SK-N-SH treated with all-trans-retinoic acid at 6 μM for 48 hours (cell line): ENCODE results near the gene LY6G6F.
A peak's percentile ranks its signal among the peaks of the same experiment; 100 is the strongest.

ENCODE experiments used
- ATAC-seq: fragments of 200-7000 bp; cut with Tn5 transposase; 3 replicates; pipeline ENCODE4 v1.9.1; 2020; ENCODE audit warnings: mild to moderate bottlenecking, moderate library complexity
- ARNTL ChIP-seq: fragments of 450-650 bp; formaldehyde crosslinking; IDR thresholded peaks from 2 replicates; pipeline ENCODE4 v1.5.0; 2020; ENCODE audit warnings: low read depth, mild to moderate bottlenecking, moderate library complexity, borderline replicate concordance
- BACH2 ChIP-seq: fragments of 250-450 bp; sonication (Bioruptor Pico); IDR thresholded peaks from 2 replicates; pipeline ENCODE4 v1.9.0; 2021; ENCODE audit warnings: mild to moderate bottlenecking, borderline replicate concordance
- CREB5 ChIP-seq: fragments of 250-450 bp; sonication (Bioruptor Pico); IDR thresholded peaks from 2 replicates; pipeline ENCODE4 v1.5.1; 2020; ENCODE audit warnings: low read depth, mild to moderate bottlenecking, moderate library complexity
- CSDC2 ChIP-seq: fragments of 250-450 bp; sonication (Bioruptor Pico); IDR thresholded peaks from 2 replicates; pipeline ENCODE4 v1.5.0; 2020; ENCODE audit warnings: mild to moderate bottlenecking, moderate library complexity
- CSRNP3 ChIP-seq: fragments of 250-450 bp; sonication (Bioruptor Pico); IDR thresholded peaks from 2 replicates; pipeline ENCODE4 v1.5.1; 2021; ENCODE audit warnings: mild to moderate bottlenecking, moderate library complexity
- ESRRG ChIP-seq: fragments of 250-450 bp; sonication (Bioruptor Pico); IDR thresholded peaks from 2 replicates; pipeline ENCODE4 v1.6.1; 2021; ENCODE audit warnings: mild to moderate bottlenecking
- GLIS3 ChIP-seq: fragments of 250-450 bp; sonication (Bioruptor Pico); IDR thresholded peaks from 2 replicates; pipeline ENCODE4 v1.5.0; 2020; ENCODE audit warnings: mild to moderate bottlenecking, moderate library complexity
- ISL1 ChIP-seq: fragments of 250-450 bp; sonication (Bioruptor Pico); IDR thresholded peaks from 2 replicates; pipeline ENCODE4 v2.1.2; 2022; ENCODE audit warnings: mild to moderate bottlenecking, moderate library complexity
- OSR1 ChIP-seq: fragments of 250-450 bp; sonication (Bioruptor Pico); IDR thresholded peaks from 2 replicates; pipeline ENCODE4 v1.8.0; 2022; ENCODE audit warnings: moderate library complexity, mild to moderate bottlenecking, inconsistent platforms
- PATZ1 ChIP-seq: fragments of 250-450 bp; sonication (Bioruptor Pico); IDR thresholded peaks from 2 replicates; pipeline ENCODE4 v1.8.0; 2020; ENCODE audit warnings: mild to moderate bottlenecking, moderate library complexity, borderline replicate concordance
- POU6F1 ChIP-seq: fragments of 250-450 bp; sonication (Bioruptor Pico); IDR thresholded peaks from 2 replicates; pipeline ENCODE4 v1.8.0; 2021; ENCODE audit warnings: low read depth, mild to moderate bottlenecking, moderate library complexity, borderline replicate concordance
- PPARA ChIP-seq: fragments of 250-450 bp; sonication (Bioruptor Pico); IDR thresholded peaks from 2 replicates; pipeline ENCODE4 v1.5.0; 2020; ENCODE audit warnings: mild to moderate bottlenecking, borderline replicate concordance
- RARB ChIP-seq: fragments of 250-450 bp; sonication (Bioruptor Pico); IDR thresholded peaks from 2 replicates; pipeline ENCODE4 v1.8.0; 2021; ENCODE audit warnings: mild to moderate bottlenecking, moderate library complexity
- SNAI2 ChIP-seq: fragments of 250-450 bp; sonication (Bioruptor Pico); IDR thresholded peaks from 2 replicates; pipeline ENCODE4 v1.5.0; 2020; ENCODE audit warnings: mild to moderate bottlenecking, moderate library complexity
- TCF4 ChIP-seq: fragments of 250-450 bp; sonication (Bioruptor Pico); IDR thresholded peaks from 2 replicates; pipeline ENCODE4 v1.8.0; 2021; ENCODE audit warnings: mild to moderate bottlenecking, moderate library complexity, borderline replicate concordance
- TOX ChIP-seq: fragments of 250-450 bp; sonication (Bioruptor Pico); IDR thresholded peaks from 2 replicates; pipeline ENCODE4 v1.8.0; 2021; ENCODE audit warnings: mild to moderate bottlenecking, moderate library complexity, borderline replicate concordance
- TSHZ2 ChIP-seq: fragments of 250-450 bp; sonication (Bioruptor Pico); IDR thresholded peaks from 2 replicates; pipeline ENCODE4 v1.5.0; 2020; ENCODE audit warnings: mild to moderate bottlenecking, moderate library complexity
- ZFP3 ChIP-seq: fragments of 250-450 bp; sonication (Bioruptor Pico); IDR thresholded peaks from 2 replicates; pipeline ENCODE4 v1.5.0; 2020; ENCODE audit warnings: mild to moderate bottlenecking, moderate library complexity
- ZFP30 ChIP-seq: fragments of 450-650 bp; formaldehyde crosslinking; IDR thresholded peaks from 2 replicates; pipeline ENCODE4 v1.5.0; 2022; ENCODE audit warnings: mild to moderate bottlenecking, moderate library complexity
- ZNF565 ChIP-seq: fragments of 450-650 bp; formaldehyde crosslinking; conservative IDR thresholded peaks from 2 replicates; pipeline ENCODE4 v1.5.0; 2020; ENCODE audit warnings: low read depth, mild to moderate bottlenecking, moderate library complexity
- ZNF70 ChIP-seq: fragments of 450-650 bp; formaldehyde crosslinking; IDR thresholded peaks from 2 replicates; pipeline ENCODE4 v1.5.0; 2020; ENCODE audit warnings: mild to moderate bottlenecking, moderate library complexity
- ZNF8 ChIP-seq: fragments of 450-650 bp; formaldehyde crosslinking; IDR thresholded peaks from 2 replicates; pipeline ENCODE4 v1.5.0; 2020; ENCODE audit warnings: mild to moderate bottlenecking, moderate library complexity

The LY6G6F gene

GRCh38 chr6:31737315-31737990 is 30.8 kb downstream of the LY6G6F start (continued):
- TF ChIP-seq PATZ1 (CRISPR knock-in tag), result no peak
- TF ChIP-seq ZNF70, result no peak
- TF ChIP-seq ZNF565 (CRISPR knock-in tag), result no peak
- TF ChIP-seq ZFP3 (CRISPR knock-in tag), result no peak

- no peak for TF ChIP-seq ZFP30 (CRISPR knock-in tag)
- TF ChIP-seq CREB5 (CRISPR knock-in tag), result no peak
- no peak for TF ChIP-seq ISL1 (CRISPR knock-in tag)
- TF ChIP-seq CSDC2 (CRISPR knock-in tag), result no peak
- TF ChIP-seq TCF4 (CRISPR knock-in tag), result no peak
- no peak for TF ChIP-seq TOX (CRISPR knock-in tag)
- TF ChIP-seq RARB (CRISPR knock-in tag), result no peak
- TF ChIP-seq PATZ1 (CRISPR knock-in tag), result no peak
- no peak for TF ChIP-seq ESRRG (CRISPR knock-in tag)
- no peak for TF ChIP-seq PPARA (CRISPR knock-in tag)
- no peak for TF ChIP-seq TSHZ2 (CRISPR knock-in tag)
- no peak for TF ChIP-seq OSR1
- no peak for TF ChIP-seq POU6F1 (CRISPR knock-in tag)
- no peak for TF ChIP-seq GLIS3 (CRISPR knock-in tag)
- ATAC-seq, result peak; percentile 29
These were observed 31.6 kb downstream of the LY6G6F start for GRCh38 chr6:31737991-31738979.

- peak; percentile 90 for ATAC-seq
- TF ChIP-seq POU6F1 (CRISPR knock-in tag), result no peak
- TF ChIP-seq BACH2 (CRISPR knock-in tag), result no peak
- no peak for TF ChIP-seq OSR1
- no peak for TF ChIP-seq ZNF8 (CRISPR knock-in tag)
- no peak for TF ChIP-seq ZFP30 (CRISPR knock-in tag)
- no peak for TF ChIP-seq TCF4 (CRISPR knock-in tag)
- TF ChIP-seq SNAI2 (CRISPR knock-in tag), result no peak
- no peak for TF ChIP-seq CSRNP3
- no peak for TF ChIP-seq ESRRG (CRISPR knock-in tag)
- TF ChIP-seq ARNTL (CRISPR knock-in tag), result no peak
- no peak for TF ChIP-seq ZNF70
These were observed 33.2 kb downstream of the LY6G6F start, which contains the start of gene MSH5 for GRCh38 chr6:31739639-31740396. TSS of gene MSH5 (plus strand) at chr6:31740005. CDS start at chr6:31740467, 462 bp downstream.
